ENCODE results near the gene SGMS1.

SGMS1 gene

GRCh38 chr10:50314169-50315071 lies 309.3 kb downstream of the SGMS1 start:
- TF ChIP-seq CTCF (IDR thresholded peaks at IDR 0.05; ENCODE audit: low read depth, low read length, poor library complexity, severe bottlenecking) (no peak), EZH2phosphoT487 (IDR thresholded peaks at IDR 0.05; ENCODE audit: borderline replicate concordance, low read length) (no peak)
- peaks cover 13% of the 10 kb centered on the region; the same call in 1 of the 2 replicates for H3K79me2 ChIP-seq (ENCODE audit: control insufficient read depth, low read length)
- 0 out of 2 replicates have a peak, but pooled peaks cover 5% of the 10 kb centered on the region for H4K20me1 ChIP-seq (ENCODE audit: control insufficient read depth, insufficient read depth, low read depth, low read length)
- no peak overlapping the region for H3K27ac ChIP-seq (ENCODE audit: low read depth, low read length)
- H3K4me3 ChIP-seq (ENCODE audit: low read length) = no peak overlapping the region
- no peak overlapping the region for H3K4me2 ChIP-seq (ENCODE audit: low read length)
- H3K27me3 ChIP-seq (ENCODE audit: control insufficient read depth, low read length) = no peaks in the 10 kb centered on the region
- H3K4me1 ChIP-seq (ENCODE audit: control insufficient read depth, low read length) = peaks cover 9% of the 10 kb centered on the region
- no peaks in the 10 kb centered on the region for H3K9me2 ChIP-seq (replicated peaks; ENCODE audit: control insufficient read depth, low read length)
- H3F3A ChIP-seq (ENCODE audit: control insufficient read depth, insufficient read depth) = no peaks in the 10 kb centered on the region
- no peaks in the 10 kb centered on the region for H3K9me3 ChIP-seq (ENCODE audit: control insufficient read depth, insufficient read depth, low read length)
- H3K36me3 ChIP-seq (ENCODE audit: control insufficient read depth, low read length) = peaks cover 35% of the 10 kb centered on the region

- Histone ChIP-seq H4K20me1 (ENCODE audit: control insufficient read depth, insufficient read depth, low read depth, low read length) (0 out of 2 replicates have a peak, but pooled peaks cover 5% of the 10 kb centered on the region), H3K9me2 (replicated peaks; ENCODE audit: control insufficient read depth, low read length) (no peaks in the 10 kb centered on the region), H3K36me3 (ENCODE audit: control insufficient read depth, low read length) (peaks cover 51% of the 10 kb centered on the region), H3K9me3 (ENCODE audit: control insufficient read depth, insufficient read depth, low read length) (no peaks in the 10 kb centered on the region), H3K4me1 (ENCODE audit: control insufficient read depth, low read length) (peaks cover 9% of the 10 kb centered on the region), H3K4me3 (ENCODE audit: low read length) (no peak overlapping the region), H3K4me2 (ENCODE audit: low read length) (no peak overlapping the region), H3F3A (ENCODE audit: control insufficient read depth, insufficient read depth) (no peaks in the 10 kb centered on the region), H3K27ac (ENCODE audit: low read depth, low read length) (no peak overlapping the region), H3K27me3 (ENCODE audit: control insufficient read depth, low read length) (no peaks in the 10 kb centered on the region), H3K79me2 (ENCODE audit: control insufficient read depth, low read length) (peaks cover 13% of the 10 kb centered on the region; the same call in 1 of the 2 replicates)
- TF ChIP-seq CTCF (IDR thresholded peaks at IDR 0.05; ENCODE audit: low read depth, low read length, poor library complexity, severe bottlenecking) (no peak), EZH2phosphoT487 (IDR thresholded peaks at IDR 0.05; ENCODE audit: borderline replicate concordance, low read length) (no peak)
Observed at GRCh38 chr10:50312464-50313437, 311.0 kb downstream of the SGMS1 start.

- H3K27me3 ChIP-seq (ENCODE audit: control insufficient read depth, low read length) = no peaks in the 10 kb centered on the region
- H3K4me2 ChIP-seq (ENCODE audit: low read length) = no peak overlapping the region
- TF ChIP-seq CTCF (IDR thresholded peaks at IDR 0.05; ENCODE audit: low read depth, low read length, poor library complexity, severe bottlenecking) (peak; percentile 68), EZH2phosphoT487 (IDR thresholded peaks at IDR 0.05; ENCODE audit: borderline replicate concordance, low read length) (no peak)
- no peaks in the 10 kb centered on the region for H4K20me1 ChIP-seq (ENCODE audit: control insufficient read depth, insufficient read depth, low read depth, low read length)
- peaks cover 57% of the 10 kb centered on the region for H3K36me3 ChIP-seq (ENCODE audit: control insufficient read depth, low read length)
- H3K9me2 ChIP-seq (replicated peaks; ENCODE audit: control insufficient read depth, low read length) = no peaks in the 10 kb centered on the region
- no peak overlapping the region for H3K27ac ChIP-seq (ENCODE audit: low read depth, low read length)
- H3K9me3 ChIP-seq (ENCODE audit: control insufficient read depth, insufficient read depth, low read length) = no peaks in the 10 kb centered on the region
- peaks cover 7% of the 10 kb centered on the region; the same call in 1 of the 2 replicates for H3K79me2 ChIP-seq (ENCODE audit: control insufficient read depth, low read length)
- no peaks in the 10 kb centered on the region for H3F3A ChIP-seq (ENCODE audit: control insufficient read depth, insufficient read depth)
- peaks cover 4% of the 10 kb centered on the region for H3K4me1 ChIP-seq (ENCODE audit: control insufficient read depth, low read length)
- H3K4me3 ChIP-seq (ENCODE audit: low read length) = no peak overlapping the region
Observed at GRCh38 chr10:50310560-50311174, 313.1 kb downstream of the SGMS1 start.

Data from DOHH2 (cell line).